Lung (tissue), 12 donors: ENCODE results near the gene ARPC4. TPM values are rescaled to one million over a fixed set of nuclear protein-coding genes. Genes with fewer than 3 reads are reported as not detected.
"Not testable (repeated sequence)": the region's sequence is repeated elsewhere in the genome, so short reads cannot be mapped to it uniquely, and the experiment has no call there.

Experiments
- ATAC-seq: fragments of 200-7000 bp; cut with Tn5 transposase; one replicate; pipeline ENCODE4 v1.9.1; 2020; ENCODE audit warnings: moderate number of reproducible peaks; ENCODE audit not compliant: insufficient read depth, low FRiP score
- DNase-seq, 3 donors: peaks; one replicate each; pipeline ENCODE4 v3.0.0-alpha.2; 2013 to 2017
- H3K27ac ChIP-seq, 2 donors: one replicate each; pipeline ENCODE4 v1.5.1; 2013; ENCODE audit warnings: mild to moderate bottlenecking in 2 of 2, moderate library complexity in 2 of 2, control low read depth in 1 of 2, inconsistent platforms in 1 of 2, low read depth in 1 of 2, low read length in 1 of 2
- H3K27me3 ChIP-seq, 3 donors: one replicate each; pipeline ENCODE4 v1.5.1; 2013; ENCODE audit warnings: low read length in 2 of 3; ENCODE audit not compliant: control insufficient read depth in 3 of 3, insufficient read depth in 3 of 3
- H3K36me3 ChIP-seq, 4 donors: one replicate each; pipeline ENCODE4 v1.5.1; 2013; ENCODE audit warnings: low read length in 4 of 4, mild to moderate bottlenecking in 1 of 4, moderate library complexity in 1 of 4; ENCODE audit not compliant: control insufficient read depth in 4 of 4, insufficient read depth in 4 of 4
- H3K4me1 ChIP-seq, 5 donors: one replicate each; pipeline ENCODE4 v1.5.1; 2013; ENCODE audit warnings: low read length in 5 of 5, mild to moderate bottlenecking in 2 of 5, moderate library complexity in 1 of 5; ENCODE audit not compliant: control insufficient read depth in 5 of 5, insufficient read depth in 5 of 5
- H3K4me3 ChIP-seq: one replicate; pipeline ENCODE4 v1.5.1; 2013; ENCODE audit warnings: mild to moderate bottlenecking, control low read depth, moderate library complexity
- H3K9ac ChIP-seq, 2 donors: one replicate each; pipeline ENCODE4 v1.5.1; 2013; ENCODE audit warnings: low read length in 2 of 2, control low read depth in 1 of 2; ENCODE audit not compliant: insufficient read depth in 1 of 2
- H3K9me3 ChIP-seq, 4 donors: one replicate each; pipeline ENCODE4 v1.5.1; 2013; ENCODE audit warnings: low read length in 3 of 4, mild to moderate bottlenecking in 1 of 4, moderate library complexity in 1 of 4; ENCODE audit not compliant: control insufficient read depth in 4 of 4, insufficient read depth in 3 of 4
- CTCF ChIP-seq: IDR thresholded peaks from 2 replicates; pipeline ENCODE4 v1.5.1; 2012; ENCODE audit warnings: mild to moderate bottlenecking; ENCODE audit errors: control extremely low read depth, extremely low read depth
- WGBS, 2 donors: extraction: QIAGEN DNeasy Blood & Tissue Kit; methylation state at CpG; one replicate each; pipeline ENCODE4 v1.1.7; 2013; 5-methylcytosine and 5-hydroxymethylcytosine counted together
- polyA plus RNA-seq, 2 donors: library from polyadenylated mRNA; stranded (reverse); fragments of 200-250 nt; gene quantifications; one replicate each; pipeline ENCODE4 v1.2.1, GENCODE V29; 2013
- total RNA-seq, 2 donors: library from RNA; depleted of rRNA in 1 of 2; stranded (reverse); fragments of >200 nt in 1 of 2; gene quantifications; one replicate each; pipeline ENCODE4 v1.2.1, GENCODE V29; 2014 to 2021
- donor health status: control.
- donor health status: control.
- donor health status: Bipolar disorder and iron deficiency.
- donor health status: healthy.
- donor health status: DM: yes; HTN: yes; CAD: no.

Gene ARPC4
- total and polyA plus RNA-seq, 4 donors = 74.9 to 239 (median 129) TPM

GRCh38 chr3:9843715-9844438, 51.0 kb downstream of the ARPC4 start, which contains the start of gene RPUSD3:
RPUSD3 (minus strand) TSS chr3:9844008; CDS start chr3:9843990, 18 bp downstream.
- WGBS, 2 donors = 0% methylated on average over 42 of the region's 42 CpGs
- H3K27me3 ChIP-seq = no peaks in the 10 kb centered on the region
- no peaks in the 10 kb centered on the region for H3K9me3 ChIP-seq
- ATAC-seq (peak; percentile 98), DNase-seq (peak; percentile 97 to 98 (median 97))
- TF ChIP-seq CTCF = no peak
- H3K27ac ChIP-seq = peak within 1 kb of the TSS; percentile 62 to 90
- H3K36me3 ChIP-seq = peaks cover 7 to 22% (median 15%) of the 10 kb centered on the region in 4 donors
- peaks cover 0 to 13% (median 2%) of the 10 kb centered on the region in 5 donors for H3K4me1 ChIP-seq
- H3K4me3 ChIP-seq = peak within 1 kb of the TSS; percentile 91
- peak within 1 kb of the TSS in 1 of 2 donors; percentile 55 for H3K9ac ChIP-seq

DNA sequence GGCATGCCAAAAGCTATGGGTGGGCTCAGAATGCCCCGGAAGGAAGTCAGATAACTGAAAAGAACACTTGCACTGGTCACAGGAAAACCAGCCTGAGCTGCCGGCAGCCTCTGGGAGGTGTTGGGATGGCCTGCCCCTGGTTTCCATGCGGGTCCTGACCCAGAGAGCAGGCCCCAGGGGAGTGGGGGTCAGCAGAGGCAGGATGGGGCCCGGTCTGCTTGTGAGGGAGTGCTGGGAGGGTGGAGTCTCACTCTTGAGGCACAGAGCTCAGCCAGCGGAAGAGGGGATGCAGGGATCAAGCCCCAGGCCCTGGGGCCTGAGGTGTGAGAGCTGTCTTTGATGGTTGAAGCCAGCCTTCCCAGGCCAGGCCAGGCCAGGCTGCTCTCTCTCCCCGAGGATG, 53.3 kb downstream of the ARPC4 start:
- Histone ChIP-seq H3K36me3 (peaks cover 2 to 7% (median 6%) of the 10 kb centered on the region in 4 donors), H3K27ac (no peak overlapping the region), H3K4me1 (peaks cover 0 to 13% (median 2%) of the 10 kb centered on the region in 5 donors), H3K27me3 (no peaks in the 10 kb centered on the region), H3K9me3 (no peaks in the 10 kb centered on the region), H3K9ac (no peak overlapping the region), H3K4me3 (no peak overlapping the region)
- WGBS, 2 donors = 69 to 70% methylated on average over 6 of the region's 6 CpGs
- no peak for TF ChIP-seq CTCF
- ATAC-seq (no peak), DNase-seq (no peak)

DNA sequence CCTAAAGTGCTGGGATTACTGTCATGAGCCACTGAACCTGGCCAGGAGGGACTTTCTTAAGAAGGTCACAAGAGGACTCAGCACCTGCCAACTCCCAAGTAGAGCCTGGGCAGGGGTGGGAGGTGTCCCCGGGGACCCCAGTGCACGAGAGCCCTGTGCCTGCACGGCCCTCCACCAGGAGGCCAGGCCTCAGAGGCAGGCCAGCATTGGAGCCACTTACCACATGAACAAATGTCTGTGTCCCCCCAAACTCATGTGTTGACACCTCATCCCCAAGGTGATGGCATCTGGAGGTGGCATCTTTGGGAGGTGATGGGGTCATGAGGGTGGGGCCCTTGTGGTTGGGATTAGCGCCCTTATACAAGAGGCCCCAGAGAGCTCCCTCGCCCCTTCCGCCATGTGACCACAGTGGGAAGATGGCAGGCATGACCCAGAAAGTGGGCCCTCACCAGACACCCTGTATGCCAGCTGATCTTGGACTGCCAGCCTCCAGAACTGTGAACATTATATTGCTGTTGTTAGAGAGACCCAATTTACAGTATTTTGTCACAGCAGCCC, 54.1 kb downstream of the ARPC4 start:
- H3K4me1 ChIP-seq = peaks cover 0 to 13% (median 2%) of the 10 kb centered on the region in 5 donors
- no peak overlapping the region for H3K4me3 ChIP-seq
- ATAC-seq (no peak), DNase-seq (no peak)
- TF ChIP-seq CTCF = no peak
- H3K27me3 ChIP-seq = no peaks in the 10 kb centered on the region
- H3K27ac ChIP-seq = no peak overlapping the region
- H3K9me3 ChIP-seq = no peaks in the 10 kb centered on the region
- WGBS, 2 donors = 93 to 98% methylated on average over 6 of the region's 6 CpGs
- no peak overlapping the region for H3K9ac ChIP-seq
- no peaks in the 10 kb centered on the region for H3K36me3 ChIP-seq

DNA sequence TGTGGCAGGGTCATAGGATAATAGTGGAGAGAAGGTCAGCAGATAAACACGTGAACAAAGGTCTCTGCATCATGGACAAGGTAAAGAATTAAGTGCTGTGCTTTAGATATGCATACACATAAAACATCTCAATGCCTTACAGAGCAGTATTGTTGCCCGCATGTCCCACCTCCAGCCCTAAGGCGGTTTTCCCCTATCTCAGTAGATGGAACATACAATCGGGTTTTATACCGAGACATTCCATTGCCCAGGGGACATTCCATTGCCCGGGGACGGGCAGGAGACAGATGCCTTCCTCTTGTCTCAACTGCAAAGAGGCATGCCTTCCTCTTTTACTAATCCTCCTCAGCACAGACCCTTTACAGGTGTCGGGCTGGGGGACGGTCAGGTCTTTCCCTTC, 55.0 kb downstream of the ARPC4 start:
- H3K36me3 ChIP-seq, H3K9me3 ChIP-seq, H3K4me1 ChIP-seq, H3K27me3 ChIP-seq, DNase-seq, H3K9ac ChIP-seq, H3K27ac ChIP-seq, ATAC-seq, H3K4me3 ChIP-seq: not testable (repeated sequence)
- 57 to 60% methylated on average over 9 of the region's 9 CpGs for WGBS, 2 donors
